Measurements from ENCODE around the gene LETM1. TPM values are rescaled to one million over a fixed set of nuclear protein-coding genes. Genes with fewer than 3 reads are reported as not detected.

LETM1 gene
- total and polyA plus RNA-seq, 2 experiments from 2014 or later: 29.4 to 46.0 TPM

- Histone ChIP-seq H2AFZ (no peak overlapping the region), H3K4me2 (no peak overlapping the region), H4K20me1 (ENCODE audit: insufficient read depth, poor library complexity, severe bottlenecking) (no peaks in the 10 kb centered on the region), H3K9me2 (replicated peaks; ENCODE audit: insufficient read depth) (no peaks in the 10 kb centered on the region), H3K4me3 (no peak overlapping the region), H3K79me2 (no peaks in the 10 kb centered on the region), H3K9me3 (ENCODE audit: low read depth) (no peaks in the 10 kb centered on the region), H3K36me3 (replicated peaks; ENCODE audit: insufficient read depth, low read depth) (no peaks in the 10 kb centered on the region), H3K27ac (no peak overlapping the region), H3K4me1 (ENCODE audit: insufficient read depth) (peaks cover 12% of the 10 kb centered on the region), H3K27me3 (no peaks in the 10 kb centered on the region)
- 93% methylated on average over 9 of the region's 10 CpGs for WGBS (ENCODE audit: low lambda C conversion rate, missing lambda C conversion rate)
- DNase-seq (ENCODE audit: low spot score): no peak
- TF ChIP-seq EZH2 (IDR thresholded peaks at IDR 0.05; ENCODE audit: borderline replicate concordance): no peak
- no peak for TF ChIP-seq CTCF (IDR thresholded peaks at IDR 0.05; ENCODE audit: poor library complexity)
- TF ChIP-seq EZH2phosphoT487 (IDR thresholded peaks at IDR 0.05; ENCODE audit: low read depth, severe bottlenecking, unreplicated experiment): no peak
Measured at GRCh38 chr4:1810765-1811164, 45.2 kb downstream of the LETM1 start.

GRCh38 chr4:1809754-1810502 is 46.0 kb downstream of the LETM1 start:
- Histone ChIP-seq H3K9me2 (replicated peaks; ENCODE audit: insufficient read depth) (no peaks in the 10 kb centered on the region), H2AFZ (no peak overlapping the region), H3K27ac (no peak overlapping the region), H3K4me3 (no peak overlapping the region), H3K4me1 (ENCODE audit: insufficient read depth) (peaks cover 12% of the 10 kb centered on the region), H3K27me3 (no peaks in the 10 kb centered on the region), H3K9me3 (ENCODE audit: low read depth) (no peaks in the 10 kb centered on the region), H3K4me2 (no peak overlapping the region), H3K79me2 (no peaks in the 10 kb centered on the region), H4K20me1 (ENCODE audit: insufficient read depth, poor library complexity, severe bottlenecking) (no peaks in the 10 kb centered on the region), H3K36me3 (replicated peaks; ENCODE audit: insufficient read depth, low read depth) (no peaks in the 10 kb centered on the region)
- DNase-seq (ENCODE audit: low spot score): peak; percentile 89
- WGBS (ENCODE audit: low lambda C conversion rate, missing lambda C conversion rate): 25% methylated on average over 15 of the region's 15 CpGs
- TF ChIP-seq EZH2phosphoT487 (IDR thresholded peaks at IDR 0.05; ENCODE audit: low read depth, severe bottlenecking, unreplicated experiment) (no peak), CTCF (IDR thresholded peaks at IDR 0.05; ENCODE audit: poor library complexity) (peak; percentile 93), EZH2 (IDR thresholded peaks at IDR 0.05; ENCODE audit: borderline replicate concordance) (no peak)

- Histone ChIP-seq H3K9me2 (replicated peaks; ENCODE audit: insufficient read depth) (no peaks in the 10 kb centered on the region), H3K4me2 (no peak overlapping the region), H3K4me3 (no peak overlapping the region), H3K36me3 (replicated peaks; ENCODE audit: insufficient read depth, low read depth) (no peaks in the 10 kb centered on the region), H3K9me3 (ENCODE audit: low read depth) (no peaks in the 10 kb centered on the region), H4K20me1 (ENCODE audit: insufficient read depth, poor library complexity, severe bottlenecking) (no peaks in the 10 kb centered on the region), H3K4me1 (ENCODE audit: insufficient read depth) (peaks cover 12% of the 10 kb centered on the region), H3K27ac (no peak overlapping the region), H3K79me2 (no peaks in the 10 kb centered on the region), H3K27me3 (no peaks in the 10 kb centered on the region), H2AFZ (no peak overlapping the region)
- no peak for DNase-seq (ENCODE audit: low spot score)
- no peak for TF ChIP-seq EZH2 (IDR thresholded peaks at IDR 0.05; ENCODE audit: borderline replicate concordance)
- TF ChIP-seq CTCF (IDR thresholded peaks at IDR 0.05; ENCODE audit: poor library complexity): no peak
- no peak for TF ChIP-seq EZH2phosphoT487 (IDR thresholded peaks at IDR 0.05; ENCODE audit: low read depth, severe bottlenecking, unreplicated experiment)
- 85% methylated on average over 10 of the region's 11 CpGs for WGBS (ENCODE audit: low lambda C conversion rate, missing lambda C conversion rate)
Measured at GRCh38 chr4:1808851-1809753, 46.9 kb downstream of the LETM1 start.
